GM12864 (cell line): ENCODE measurements around the gene CYBA.

Experiments used
- DNase-seq: peaks from one replicate; pipeline ENCODE4 v3.0.0-alpha.2; 2011; ENCODE audit warnings: low read depth
- H3K4me3 ChIP-seq: 2 replicates; pipeline ENCODE4 v1.5.1; 2011; ENCODE audit warnings: mild to moderate bottlenecking, low read depth, low read length, control low read depth
- TF ChIP-seq, protein P1 (sequence below): IDR thresholded peaks from 2 replicates; pipeline ENCODE4 v1.5.1; 2011; ENCODE audit warnings: low read depth, mild to moderate bottlenecking, moderate library complexity, low read length, control low read depth, inconsistent platforms; ENCODE audit errors: missing control alignments

The CYBA gene

DNA sequence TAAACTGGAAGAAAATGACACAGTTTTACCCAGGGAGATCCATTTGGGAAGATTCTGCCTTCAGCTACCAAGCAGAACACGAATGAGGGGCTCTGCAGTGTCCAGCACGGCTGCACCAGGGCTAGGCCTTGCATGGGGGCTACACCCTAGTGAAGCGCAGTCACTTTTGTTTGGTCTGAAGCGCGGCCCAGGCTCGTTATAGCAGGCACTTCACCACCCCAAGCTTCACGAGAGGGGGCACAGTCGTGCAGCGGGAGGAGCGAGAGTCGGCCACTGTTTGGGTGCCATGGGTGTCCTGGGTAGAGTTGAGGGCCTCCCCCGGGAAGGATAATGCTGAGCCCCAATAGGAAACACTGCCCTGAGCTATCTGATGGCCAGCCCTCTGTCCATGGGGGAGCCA is 34.1 kb downstream of the CYBA start:
- no peak for DNase-seq

DNA sequence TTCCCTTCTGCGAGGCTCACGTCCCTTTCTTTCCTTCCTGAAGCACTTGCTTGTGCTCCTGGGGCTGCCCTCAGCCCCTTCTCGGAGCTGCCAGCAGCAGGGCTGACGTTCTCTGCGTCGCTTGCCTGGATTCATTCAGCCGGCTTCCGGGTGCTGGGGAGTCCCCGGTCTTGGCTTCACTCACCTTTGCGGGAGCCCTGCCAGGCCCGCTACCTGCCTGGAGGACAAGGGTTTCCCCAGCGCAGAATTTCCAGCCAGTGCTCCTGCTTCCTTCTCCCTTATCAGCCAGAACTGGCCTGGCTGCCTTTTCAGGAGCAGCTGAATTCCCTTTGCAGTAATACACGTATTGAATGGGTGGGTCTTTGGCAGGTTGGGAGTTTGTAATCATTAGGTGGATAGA is 34.5 kb downstream of the CYBA start:
- TF ChIP-seq, protein P1, sequence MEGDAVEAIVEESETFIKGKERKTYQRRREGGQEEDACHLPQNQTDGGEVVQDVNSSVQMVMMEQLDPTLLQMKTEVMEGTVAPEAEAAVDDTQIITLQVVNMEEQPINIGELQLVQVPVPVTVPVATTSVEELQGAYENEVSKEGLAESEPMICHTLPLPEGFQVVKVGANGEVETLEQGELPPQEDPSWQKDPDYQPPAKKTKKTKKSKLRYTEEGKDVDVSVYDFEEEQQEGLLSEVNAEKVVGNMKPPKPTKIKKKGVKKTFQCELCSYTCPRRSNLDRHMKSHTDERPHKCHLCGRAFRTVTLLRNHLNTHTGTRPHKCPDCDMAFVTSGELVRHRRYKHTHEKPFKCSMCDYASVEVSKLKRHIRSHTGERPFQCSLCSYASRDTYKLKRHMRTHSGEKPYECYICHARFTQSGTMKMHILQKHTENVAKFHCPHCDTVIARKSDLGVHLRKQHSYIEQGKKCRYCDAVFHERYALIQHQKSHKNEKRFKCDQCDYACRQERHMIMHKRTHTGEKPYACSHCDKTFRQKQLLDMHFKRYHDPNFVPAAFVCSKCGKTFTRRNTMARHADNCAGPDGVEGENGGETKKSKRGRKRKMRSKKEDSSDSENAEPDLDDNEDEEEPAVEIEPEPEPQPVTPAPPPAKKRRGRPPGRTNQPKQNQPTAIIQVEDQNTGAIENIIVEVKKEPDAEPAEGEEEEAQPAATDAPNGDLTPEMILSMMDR = no peak
- no peak for DNase-seq
- no peak overlapping the region for H3K4me3 ChIP-seq

More for the DNA sequence above, 34.1 kb downstream of the CYBA start:
- TF ChIP-seq, protein P1 = no peak
- no peak overlapping the region for H3K4me3 ChIP-seq

DNA sequence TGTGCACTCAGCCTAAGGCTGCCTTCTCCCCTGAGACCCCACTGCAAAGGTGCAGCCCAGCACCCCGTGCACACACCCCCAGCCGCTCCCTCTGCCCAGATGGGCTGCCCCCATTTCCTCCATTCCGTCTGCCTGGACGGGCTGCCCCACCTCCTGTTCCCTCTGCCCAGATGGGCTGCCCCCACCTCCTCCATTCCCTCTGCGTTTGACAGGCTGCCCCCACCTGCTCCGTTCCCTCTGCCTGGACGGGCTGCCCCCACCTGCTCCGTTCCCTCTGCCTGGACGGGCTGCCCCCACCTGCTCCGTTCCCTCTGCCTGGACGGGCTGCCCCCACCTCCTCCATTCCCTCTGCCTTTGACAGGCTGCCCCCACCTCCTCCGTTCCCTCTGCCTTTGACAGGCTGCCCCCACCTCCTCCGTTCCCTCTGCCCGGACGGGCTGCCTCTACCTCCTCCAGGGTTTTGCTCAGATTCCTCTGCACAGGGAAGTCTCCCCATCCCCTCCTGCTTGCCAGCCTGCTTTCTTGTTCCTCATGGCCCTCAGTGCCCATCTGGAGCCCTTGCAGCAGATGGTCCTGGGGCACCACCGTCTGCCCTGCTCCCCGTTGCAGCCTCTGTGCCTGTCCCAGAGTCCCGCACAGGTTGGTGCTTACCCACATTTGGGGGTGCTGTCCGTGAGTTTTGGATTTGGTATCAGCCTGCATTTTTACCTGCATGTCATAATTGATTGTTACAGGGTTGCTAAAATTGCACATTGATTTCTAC is 35.9 kb downstream of the CYBA start:
- TF ChIP-seq, protein P1 = no peak
- no peak overlapping the region for H3K4me3 ChIP-seq
- no peak for DNase-seq

DNA sequence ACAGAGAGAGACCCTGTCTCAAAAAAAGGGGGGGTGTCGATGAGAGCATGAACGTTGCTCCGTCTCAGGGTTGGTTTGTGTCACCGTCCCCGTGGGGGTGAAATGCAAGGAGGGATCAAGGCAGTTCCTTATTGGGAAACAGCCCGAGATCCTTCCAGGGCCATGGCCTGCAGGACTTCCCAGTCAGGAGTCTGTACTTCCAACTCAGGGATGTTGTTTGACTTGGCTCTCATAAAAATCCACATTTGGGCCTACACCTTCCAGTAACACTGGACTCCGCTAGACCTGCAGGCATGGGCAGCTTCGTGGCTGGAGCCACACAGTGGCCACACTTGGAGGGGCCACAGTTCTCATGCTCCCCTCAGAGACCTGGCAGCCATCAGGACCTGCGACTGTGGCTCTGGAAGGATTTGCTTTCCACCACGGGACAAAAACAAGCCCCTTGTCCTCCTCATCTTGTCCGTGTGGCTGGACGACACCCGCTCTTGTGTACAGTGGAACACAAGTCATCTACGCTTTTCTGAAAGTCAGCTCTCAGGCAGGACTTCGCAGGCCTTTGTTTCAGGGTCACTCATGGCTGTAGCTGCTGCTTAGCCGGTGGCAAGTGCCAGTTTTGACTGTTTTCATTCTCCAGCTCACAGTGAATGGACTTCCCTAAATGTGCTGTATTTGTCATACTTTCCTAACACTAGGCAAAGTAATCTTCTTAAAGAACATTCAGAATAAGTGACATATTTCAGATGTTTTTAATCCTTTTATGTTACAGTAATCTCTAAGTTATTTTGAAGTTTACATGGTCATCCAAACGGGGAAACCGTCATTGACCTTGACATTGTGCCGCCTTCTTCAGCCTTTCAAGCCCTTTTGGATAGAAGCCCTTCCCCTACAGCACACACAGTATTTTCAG is 36.7 kb downstream of the CYBA start:
- no peak for DNase-seq
- TF ChIP-seq, protein P1 = no peak
- no peak overlapping the region for H3K4me3 ChIP-seq

DNA sequence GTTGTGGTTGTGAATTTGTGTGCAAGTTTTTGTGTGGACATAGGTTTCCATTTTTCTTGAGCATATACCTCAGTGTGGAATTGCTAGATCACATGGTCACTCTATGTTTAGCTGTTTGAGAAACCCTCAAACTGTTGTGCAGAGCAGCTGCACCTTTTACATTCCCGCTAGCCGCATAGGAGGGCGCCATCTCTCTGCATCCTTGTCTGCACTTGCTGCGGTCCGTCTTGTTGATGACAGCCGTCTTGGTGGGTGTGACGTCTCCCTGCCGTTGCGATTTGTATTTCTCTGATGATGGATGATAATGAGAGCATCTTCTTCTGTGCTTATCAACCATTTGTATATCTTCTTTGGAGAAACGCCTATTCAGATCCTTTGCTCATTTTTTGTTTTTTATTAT is 37.6 kb downstream of the CYBA start:
- no peak overlapping the region for H3K4me3 ChIP-seq
- no peak for DNase-seq
- TF ChIP-seq, protein P1 = no peak

DNA sequence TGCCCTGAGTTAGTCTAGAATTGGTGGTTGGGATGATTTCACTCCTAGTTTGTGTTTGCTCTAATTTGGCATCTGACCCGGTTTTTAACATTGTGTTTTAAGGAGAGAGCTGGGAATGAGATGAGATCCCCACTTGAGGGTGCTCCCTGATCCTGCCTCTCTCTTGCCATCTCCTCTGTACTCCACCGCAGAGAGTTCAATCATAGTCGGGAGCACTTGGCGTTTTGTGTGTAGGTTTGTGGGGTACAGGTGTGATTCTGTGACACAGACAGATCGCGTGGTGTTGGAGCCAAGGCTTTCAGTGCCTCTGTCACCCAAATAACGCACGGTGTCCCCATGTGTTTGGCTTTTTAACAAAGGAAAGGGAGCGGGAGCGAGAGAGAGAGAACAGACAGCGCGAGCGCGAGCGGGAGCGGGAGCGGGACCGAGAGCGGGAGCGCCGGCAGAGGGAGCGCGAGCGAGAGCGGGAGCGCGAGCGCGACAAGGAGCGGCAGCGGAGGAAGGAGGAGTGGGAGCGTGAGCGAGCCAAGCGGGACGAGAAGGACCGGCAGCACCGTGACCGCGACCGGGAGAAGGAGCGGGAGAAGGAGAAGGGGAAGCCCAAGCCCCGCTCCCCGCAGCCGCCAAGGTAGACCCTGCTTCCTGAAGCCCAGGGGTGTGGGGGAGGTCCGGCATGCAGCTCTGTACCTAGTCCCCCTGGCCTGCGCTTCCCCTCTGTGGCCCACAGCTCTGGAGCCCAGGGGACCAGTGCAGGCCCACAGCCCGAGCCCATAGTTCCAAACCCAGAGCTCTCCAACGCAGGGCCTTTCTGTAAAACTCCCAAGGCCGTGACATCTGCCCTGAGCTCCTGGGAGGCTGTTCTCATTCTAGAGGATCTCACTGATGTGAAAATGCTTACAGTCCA is 39.7 kb downstream of the CYBA start:
- DNase-seq = no peak
- H3K4me3 ChIP-seq = no peak overlapping the region
- TF ChIP-seq, protein P1 = no peak
